ENCODE results near the gene PPFIA3.
"Not testable (repeated sequence)": the region's sequence is repeated elsewhere in the genome, so short reads cannot be mapped to it uniquely, and the experiment has no call there.

Gene PPFIA3

DNA sequence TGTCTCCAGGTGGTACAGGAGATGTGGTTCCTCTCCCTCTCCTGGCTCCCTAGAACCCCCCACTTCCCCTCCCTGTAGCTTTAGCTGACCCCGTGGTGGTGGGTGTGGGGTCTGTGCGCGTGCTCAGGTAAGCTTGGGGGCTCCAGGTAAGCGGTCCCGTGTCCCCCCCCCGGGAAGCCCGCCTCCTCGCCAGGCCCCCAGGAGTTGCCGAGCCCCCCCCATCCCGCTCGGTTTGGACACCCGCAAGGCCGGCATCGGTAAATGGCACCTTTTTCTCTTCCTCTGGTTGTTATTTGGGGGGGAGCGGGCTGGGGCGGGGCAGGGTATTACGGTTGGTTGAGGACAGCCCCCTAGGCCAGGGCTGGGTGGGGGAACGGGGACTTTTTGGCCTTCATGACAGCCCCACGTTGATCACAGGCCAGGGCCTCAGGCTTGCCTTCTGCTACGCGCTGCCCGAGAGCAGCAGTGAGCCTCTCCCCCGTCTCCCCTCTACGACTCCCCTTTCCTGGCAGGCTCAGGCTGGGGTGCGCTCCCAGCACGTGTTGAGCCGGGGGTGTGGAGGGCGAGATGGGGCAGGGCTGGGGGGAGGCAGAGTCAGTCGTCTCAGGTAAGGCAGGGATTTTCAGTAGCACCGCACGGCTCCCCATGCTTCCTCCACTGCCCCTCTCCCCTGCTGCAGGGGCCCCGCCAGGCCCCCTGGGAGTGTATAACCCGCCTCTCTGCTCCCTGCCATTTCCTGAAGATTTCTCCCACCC, 15.8 kb upstream of the PPFIA3 start:
- DNase-seq = no peak

DNA sequence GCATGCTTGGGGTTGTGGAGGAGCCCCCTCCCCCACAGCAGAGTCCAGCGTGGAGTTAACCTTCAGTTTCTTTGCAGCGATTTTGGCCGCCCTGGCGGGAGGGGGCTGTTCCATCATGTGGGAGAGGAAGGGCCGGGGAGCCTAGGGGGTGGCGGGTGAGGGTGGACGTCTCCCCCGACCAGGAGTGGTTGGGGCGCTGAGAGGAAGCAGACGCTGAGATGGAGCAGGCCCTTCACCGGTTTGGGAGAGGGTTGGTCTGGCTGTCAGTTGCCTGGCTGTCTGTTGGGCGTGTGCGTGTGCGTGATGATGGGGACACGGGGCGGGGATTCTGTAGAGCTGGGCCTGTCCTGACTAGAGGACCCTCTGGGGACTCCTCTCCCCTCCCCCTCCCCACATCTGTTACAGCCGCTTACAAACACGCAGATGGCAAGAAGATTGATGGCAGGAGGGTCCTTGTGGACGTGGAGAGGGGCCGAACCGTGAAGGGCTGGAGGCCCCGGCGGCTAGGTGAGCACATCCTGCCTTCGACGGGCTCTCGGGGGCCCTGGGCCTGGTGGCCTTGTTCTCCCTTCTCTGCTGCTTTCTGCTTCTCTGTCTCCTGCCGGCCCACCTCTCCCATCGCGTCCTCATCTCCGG, 15.0 kb upstream of the PPFIA3 start:
- DNase-seq = no peak

DNA sequence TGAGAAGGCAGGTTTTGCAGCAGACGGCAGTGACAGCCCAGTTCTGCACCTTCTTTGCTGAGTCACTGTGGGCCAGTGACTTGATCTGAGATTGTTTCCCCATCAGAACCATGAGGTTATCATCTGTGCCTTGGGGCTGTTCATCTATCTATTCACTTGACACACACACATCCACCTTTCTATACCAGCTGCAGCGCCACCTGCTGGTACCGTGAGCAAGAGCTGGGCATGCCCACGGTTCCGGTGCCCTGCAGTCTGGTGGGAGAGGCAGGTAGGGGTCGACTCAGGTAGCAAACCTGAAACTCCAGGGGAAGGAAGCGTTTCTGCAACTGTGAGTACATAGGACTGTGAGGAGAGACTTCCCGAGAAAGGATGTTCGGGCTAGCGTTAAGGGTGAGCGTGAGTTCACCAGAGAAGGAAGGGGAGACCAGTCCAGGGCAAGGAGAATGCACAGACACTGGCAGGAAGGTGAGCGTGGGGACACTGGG, 12.7 kb upstream of the PPFIA3 start:
- DNase-seq = peak in 5 of 14 donors; percentile 6 to 48 (median 10)

DNA sequence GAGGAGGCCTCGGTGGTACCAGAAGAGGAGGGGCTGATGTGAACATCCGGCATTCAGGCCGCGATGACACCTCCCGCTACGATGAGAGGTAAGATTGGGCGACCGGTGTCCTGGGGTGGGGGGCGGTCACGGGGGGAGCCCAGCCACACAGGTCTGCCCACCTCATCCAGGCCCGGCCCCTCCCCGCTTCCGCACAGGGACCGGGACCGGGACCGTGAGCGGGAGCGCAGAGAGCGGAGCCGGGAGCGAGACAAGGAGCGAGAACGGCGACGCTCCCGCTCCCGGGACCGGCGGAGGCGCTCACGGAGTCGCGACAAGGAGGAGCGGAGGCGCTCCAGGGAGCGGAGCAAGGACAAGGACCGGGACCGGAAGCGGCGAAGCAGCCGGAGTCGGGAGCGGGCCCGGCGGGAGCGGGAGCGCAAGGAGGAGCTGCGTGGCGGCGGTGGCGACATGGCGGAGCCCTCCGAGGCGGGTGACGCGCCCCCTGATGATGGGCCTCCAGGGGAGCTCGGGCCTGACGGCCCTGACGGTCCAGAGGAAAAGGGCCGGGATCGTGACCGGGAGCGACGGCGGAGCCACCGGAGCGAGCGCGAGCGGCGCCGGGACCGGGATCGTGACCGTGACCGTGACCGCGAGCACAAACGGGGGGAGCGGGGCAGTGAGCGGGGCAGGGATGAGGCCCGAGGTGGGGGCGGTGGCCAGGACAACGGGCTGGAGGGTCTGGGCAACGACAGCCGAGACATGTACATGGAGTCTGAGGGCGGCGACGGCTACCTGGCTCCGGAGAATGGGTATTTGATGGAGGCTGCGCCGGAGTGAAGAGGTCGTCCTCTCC, 11.5 kb upstream of the PPFIA3 start:
- no peak for DNase-seq

DNA sequence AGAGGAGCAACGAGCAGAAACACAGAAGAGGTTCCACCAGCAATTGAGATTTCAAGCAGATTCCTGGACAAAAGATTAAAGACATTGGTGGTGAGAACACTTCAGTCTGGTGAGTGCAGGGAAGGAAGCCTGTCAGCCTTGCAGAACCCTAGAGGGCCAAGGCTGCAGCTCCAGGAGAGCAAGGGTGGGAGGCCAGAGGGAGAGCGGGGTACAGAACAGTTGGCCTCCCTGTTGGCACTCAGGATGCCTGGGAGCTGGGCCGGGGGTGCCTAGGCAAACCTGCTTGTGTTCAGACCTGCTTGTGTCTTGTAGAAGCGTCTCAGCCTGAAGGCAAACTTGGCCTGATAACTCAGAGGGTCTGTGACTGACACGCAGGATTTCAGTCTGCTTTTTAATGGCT, 10.3 kb upstream of the PPFIA3 start:
- DNase-seq = no peak

DNA sequence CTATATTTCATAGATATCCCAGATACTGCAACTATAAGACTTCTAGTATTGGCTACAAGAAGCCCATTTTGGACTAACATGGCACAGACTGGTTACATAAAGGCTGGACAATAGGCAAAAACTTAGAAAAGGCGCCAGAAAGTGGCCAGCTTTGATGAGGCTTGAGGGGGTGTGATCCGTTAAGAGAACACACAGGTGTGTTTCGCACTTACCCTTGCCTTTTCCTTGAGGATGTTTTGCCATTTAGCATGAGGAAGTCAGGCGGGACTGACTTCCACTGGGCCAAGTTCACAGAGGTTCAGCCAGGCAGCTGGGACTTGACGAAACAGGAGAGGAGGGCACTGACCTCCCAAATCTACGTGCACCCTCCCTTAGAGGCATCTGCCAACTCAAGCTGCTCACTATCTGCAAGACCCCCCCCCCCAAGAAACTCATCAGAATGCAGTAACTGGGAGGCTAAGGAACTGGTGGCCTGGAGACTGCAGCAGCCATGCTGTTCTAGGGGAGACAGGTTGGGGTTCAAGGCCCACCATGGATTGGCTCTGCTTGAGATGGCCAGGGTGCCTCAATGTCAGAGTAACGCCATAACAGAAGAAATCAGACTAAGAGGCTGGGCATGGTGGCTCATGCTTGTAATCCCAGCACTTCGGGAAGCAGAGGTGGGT, 9.6 kb upstream of the PPFIA3 start:
- no peak for DNase-seq

DNA sequence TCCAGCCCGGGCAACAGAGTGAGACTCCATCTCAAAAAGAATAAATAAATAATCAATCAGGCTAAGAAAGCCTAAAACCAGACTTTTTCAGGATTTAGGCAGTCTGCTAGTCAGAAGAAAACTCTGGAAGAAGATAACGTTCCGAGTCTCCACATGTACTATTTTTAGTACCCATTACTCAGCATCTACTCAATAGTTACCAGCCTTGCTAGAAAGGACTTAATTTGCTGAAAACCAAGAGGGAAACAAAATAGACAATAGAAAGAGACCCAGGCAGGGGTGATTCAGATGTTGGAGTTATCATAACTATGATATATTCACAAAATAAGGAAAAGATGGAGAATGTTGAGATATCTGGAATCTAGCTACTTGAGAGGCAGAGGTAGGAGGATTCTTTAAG, 8.8 kb upstream of the PPFIA3 start:
- no peak for DNase-seq

GRCh38 chr19:49111218-49111998, 7.9 kb upstream of the PPFIA3 start:
- no peak for DNase-seq

DNA sequence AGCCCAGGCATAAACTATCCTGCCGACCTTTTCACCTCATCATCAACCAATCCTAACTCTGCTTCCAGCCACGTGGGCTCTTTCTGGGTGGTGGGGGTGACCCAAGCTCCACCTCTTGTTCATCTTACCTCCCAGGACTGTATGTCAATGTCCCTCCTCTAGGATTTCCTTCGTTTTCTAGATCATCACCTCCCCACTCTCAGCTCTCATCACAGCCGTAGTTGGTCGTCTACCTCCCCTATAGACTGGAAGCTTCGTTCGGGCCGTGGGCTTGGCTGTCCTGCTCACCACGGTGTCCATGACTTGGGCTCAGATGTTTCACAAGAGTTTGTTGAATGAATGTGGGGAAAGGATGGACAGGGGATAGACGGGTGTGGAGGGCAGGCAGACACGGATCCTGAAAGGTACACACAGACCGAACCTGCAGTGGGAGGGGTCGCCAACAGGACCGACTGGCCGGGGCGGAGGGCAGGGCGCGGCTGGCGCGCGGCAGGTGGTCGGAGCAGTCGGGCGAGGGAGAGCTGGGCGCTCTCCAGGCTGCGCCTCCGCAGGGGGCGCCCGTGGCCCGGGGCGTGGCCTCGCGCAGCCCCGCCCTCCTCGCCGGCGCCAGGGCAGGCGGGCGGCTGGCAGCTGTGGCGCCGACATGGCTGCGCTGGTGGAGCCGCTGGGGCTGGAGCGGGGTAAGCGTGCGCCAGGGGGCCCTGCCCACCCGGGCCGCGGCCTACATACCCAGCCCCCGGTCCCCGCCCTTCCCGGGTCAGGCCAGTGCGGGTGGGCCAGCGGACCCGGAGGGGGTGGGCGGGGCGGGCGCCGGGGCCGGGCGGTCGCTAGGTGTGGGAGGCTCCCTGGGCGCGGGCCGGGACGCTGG, 5.3 kb upstream of the PPFIA3 start, which contains the start of gene LIN7B:
Gene LIN7B, plus strand, starts transcription at position 609 of the 868 bp plus-strand sequence. Its CDS starts 35 bp downstream, at position 644.
- peak in 12 of 14 donors; percentile 12 to 77 (median 49) for DNase-seq

DNA sequence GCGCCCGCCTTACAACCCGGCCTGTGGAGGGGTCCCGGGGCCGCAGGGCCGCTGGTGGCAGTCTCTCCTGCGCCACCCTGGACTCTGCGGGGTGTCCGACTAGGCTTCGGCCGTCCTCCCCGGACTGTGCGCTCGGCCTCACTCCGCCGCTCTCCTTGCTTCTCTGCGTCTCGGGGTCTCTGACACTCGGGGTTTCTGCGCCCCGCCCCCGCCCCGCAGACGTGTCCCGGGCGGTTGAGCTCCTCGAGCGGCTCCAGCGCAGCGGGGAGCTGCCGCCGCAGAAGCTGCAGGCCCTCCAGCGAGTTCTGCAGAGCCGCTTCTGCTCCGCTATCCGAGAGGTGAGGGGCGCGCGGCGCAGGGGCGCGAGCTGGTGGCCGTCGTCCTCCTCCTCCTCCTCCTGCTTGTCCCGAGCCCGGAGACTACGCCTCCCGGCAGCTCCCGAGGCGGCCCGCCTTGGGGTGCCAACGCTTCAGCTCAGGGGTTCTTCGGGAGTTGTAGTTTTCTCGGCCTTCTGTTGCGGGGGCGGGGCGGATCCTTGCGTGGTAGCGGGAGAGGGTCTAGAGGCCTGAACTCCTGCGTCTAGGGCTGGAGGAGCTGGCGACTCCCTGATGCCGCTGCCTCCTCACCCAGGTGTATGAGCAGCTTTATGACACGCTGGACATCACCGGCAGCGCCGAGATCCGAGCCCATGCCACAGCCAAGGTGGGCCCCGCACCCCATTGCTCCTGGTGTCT, 4.5 kb upstream of the PPFIA3 start:
- DNase-seq = peak in 13 of 14 donors; percentile 3 to 78 (median 53)

GRCh38 chr19:49116544-49116943, 2.8 kb upstream of the PPFIA3 start:
- DNase-seq = no peak

DNA sequence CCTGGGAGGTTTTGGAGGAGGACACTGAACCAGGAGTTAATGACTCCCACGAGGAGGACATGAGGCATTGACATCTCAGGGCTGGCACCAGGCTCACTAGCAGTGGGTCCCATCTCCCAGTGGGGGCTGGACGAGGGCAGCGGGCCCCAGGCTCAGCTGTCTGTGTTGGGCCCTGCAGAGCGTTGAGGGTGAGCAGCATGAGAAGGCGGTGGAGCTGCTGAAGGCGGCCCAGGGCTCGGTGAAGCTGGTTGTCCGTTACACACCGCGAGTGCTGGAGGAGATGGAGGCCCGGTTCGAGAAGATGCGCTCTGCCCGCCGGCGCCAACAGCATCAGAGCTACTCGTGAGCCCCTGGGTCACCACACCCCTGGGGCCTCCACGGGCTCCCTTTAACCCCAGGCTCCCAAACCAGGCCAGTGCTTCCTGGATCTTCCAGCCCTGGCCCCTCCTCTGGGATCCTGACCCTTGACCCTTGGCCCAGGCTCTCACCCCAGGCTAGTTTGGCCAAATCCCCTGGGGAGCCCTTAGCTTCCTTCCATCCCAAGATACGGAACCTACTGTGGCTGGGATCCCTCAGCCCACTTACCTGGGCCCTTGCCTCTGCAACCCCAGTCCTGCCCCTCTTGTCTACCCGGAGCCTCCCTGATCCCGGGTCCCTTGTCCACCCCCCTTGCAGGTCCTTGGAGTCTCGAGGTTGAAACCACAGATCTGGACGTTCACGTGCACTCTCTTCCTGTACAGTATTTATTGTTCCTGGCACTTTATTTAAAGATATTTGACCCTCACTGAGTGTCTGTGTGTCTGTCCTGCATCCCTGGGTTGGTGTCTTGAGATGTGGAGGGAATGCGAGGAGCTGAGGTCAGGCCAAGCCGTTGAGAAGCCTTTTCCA, 1.4 kb upstream of the PPFIA3 start:
- peak in 1 of 14 donors; percentile 34 for DNase-seq

DNA sequence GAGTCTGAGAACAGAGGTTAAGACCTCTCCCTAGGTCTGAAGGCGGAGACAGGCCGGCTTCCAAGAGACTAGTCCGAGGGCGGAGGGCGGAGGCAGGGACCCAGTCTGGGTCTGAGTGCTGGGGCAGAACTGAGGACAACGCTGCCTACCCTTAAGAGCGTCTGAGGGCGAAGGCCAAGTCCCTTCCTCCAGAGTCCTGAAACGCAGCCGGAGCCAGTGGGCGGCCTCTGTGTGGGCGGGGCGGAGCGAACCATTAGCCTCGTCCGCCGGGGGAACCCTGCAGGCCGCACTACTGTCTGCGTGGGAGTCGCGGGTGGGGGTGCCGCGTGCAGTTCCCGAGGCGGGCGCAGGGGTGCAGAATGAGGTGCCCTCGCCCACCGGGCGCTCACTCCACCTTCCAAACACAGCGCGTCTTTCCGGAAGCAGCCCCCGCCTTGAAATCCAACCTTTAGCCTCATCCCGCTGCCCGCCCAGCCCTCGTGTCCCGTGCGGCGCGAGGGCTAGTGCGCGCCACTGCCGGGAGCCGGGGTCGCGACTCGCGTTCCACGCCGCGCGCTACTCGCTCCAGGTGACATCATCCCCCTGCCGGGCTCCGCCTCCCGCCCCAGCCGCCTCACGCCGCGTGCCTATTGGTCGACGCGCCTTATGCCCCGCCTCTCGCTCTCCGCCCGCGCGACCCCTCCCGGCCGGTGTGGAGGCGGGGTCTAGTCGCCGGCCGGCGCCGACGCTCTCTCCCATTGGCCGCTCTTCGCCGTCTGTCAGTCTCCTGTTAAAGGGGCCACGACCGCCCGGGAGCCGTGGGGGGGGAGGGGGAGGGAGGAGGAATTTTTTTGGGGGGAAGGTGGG, 556 bp upstream of the PPFIA3 start, which contains the start of gene C19orf73:
Gene C19orf73, minus strand, starts transcription at position 579 of the 846 bp plus-strand sequence. Its CDS starts 121 bp downstream, at position 458.
- peak; percentile 52 to 96 (median 93) for DNase-seq

- no peak for DNase-seq
Measured at GRCh38 chr19:49120325-49120683, 960 bp downstream of the PPFIA3 start.

DNA sequence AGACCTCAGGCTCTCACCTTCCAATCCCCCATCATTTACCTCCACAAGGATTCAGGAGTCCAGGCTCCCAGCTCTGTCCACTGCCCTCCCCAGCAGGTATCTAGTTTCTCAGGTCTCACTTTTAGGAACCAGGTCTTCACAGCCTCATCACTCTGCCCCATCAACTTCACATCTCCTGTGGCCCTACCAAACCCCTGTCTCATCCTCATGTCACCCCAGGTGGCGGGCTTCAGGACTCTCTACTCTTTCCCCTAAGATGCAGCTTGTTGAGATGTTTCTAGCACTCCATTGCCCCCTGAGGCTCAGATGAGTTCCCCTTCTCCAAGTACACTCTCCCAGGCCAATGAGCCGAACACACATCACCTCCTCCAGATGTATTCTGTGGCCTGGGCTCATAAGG, 1.5 kb downstream of the PPFIA3 start:
- no peak for DNase-seq

GRCh38 chr19:49121841-49122240, 2.5 kb downstream of the PPFIA3 start:
- peak in 1 of 14 donors; percentile 31 for DNase-seq

DNA sequence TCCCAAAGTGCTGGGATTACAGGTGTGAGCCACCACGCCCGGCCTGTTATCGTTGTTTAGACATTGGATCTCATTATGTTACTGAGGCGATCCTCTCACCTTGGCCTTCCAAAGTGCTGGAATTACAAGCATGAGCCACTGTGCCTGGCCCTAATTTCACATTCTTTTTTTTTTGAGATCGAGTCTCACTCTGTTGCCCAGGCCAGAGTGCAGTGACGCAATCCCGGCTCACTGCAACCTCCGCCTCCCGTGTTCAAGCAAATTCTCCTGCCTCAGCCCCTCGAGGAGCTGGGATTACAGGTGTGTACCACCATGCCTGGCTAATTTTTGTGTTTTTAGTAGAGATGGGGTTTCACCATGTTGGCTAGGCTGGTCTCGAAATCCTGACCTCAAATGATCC, 3.9 kb downstream of the PPFIA3 start:
- not testable (repeated sequence) for DNase-seq

Measured in C1 segment of cervical spinal cord (tissue), 14 donors.